ENCODE measurements around the gene SKA3.

SKA3 gene

DNA sequence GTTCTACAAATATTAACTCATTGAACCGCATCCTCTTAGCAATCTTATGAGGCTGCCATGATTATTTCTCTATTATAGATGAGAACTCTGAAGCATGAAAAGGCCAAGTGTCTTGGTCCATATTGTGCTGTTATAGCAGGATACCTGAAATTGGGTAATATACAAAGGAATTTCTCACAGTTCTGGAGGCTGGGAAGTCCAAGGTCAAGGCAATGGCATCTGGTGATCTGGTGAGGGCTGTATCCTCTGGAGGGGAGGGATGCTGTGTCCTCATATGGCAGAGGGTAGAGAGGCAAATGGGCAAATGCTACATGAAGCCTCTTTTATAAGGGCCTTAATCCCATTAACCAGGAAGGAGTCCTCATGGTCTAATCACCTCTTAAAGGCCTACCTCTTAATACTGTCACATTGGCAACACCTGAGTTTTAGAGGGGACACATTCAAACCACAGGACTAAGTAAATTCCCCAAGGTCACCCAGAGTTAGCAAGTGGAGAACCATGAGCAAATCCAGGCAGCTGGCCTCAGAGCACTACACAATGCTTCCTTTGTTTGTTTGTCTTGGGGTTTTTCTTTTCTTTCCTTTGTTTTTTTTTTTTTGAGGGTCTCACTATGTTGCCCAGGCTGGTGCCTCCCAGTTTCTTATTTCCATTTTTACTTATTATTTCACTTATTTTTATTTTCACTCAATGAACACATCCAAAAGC lies 59.1 kb downstream of the SKA3 start:
- no peak for TF ChIP-seq TEAD4 (IDR thresholded peaks at IDR 0.05)
- no peak for TF ChIP-seq FOXM1 (IDR thresholded peaks at IDR 0.05; ENCODE audit: borderline replicate concordance, low read depth)
- TF ChIP-seq EP300 (IDR thresholded peaks at IDR 0.05; ENCODE audit: borderline replicate concordance), result no peak
- TF ChIP-seq EGR1 (IDR thresholded peaks at IDR 0.05), result no peak
- TF ChIP-seq, protein P1, sequence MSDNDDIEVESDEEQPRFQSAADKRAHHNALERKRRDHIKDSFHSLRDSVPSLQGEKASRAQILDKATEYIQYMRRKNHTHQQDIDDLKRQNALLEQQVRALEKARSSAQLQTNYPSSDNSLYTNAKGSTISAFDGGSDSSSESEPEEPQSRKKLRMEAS (IDR thresholded peaks at IDR 0.05), result no peak
- no peak for TF ChIP-seq CREB1 (IDR thresholded peaks at IDR 0.05; ENCODE audit: low read depth)
- no peak for TF ChIP-seq NFIC (IDR thresholded peaks at IDR 0.05)
- no peak for TF ChIP-seq ZBTB7A (IDR thresholded peaks at IDR 0.05; ENCODE audit: low read depth)
- TF ChIP-seq TCF12 (IDR thresholded peaks at IDR 0.05; ENCODE audit: low read depth), result no peak
- no peak for TF ChIP-seq RAD21 (IDR thresholded peaks at IDR 0.05; ENCODE audit: low read depth)
- TF ChIP-seq, protein P2, sequence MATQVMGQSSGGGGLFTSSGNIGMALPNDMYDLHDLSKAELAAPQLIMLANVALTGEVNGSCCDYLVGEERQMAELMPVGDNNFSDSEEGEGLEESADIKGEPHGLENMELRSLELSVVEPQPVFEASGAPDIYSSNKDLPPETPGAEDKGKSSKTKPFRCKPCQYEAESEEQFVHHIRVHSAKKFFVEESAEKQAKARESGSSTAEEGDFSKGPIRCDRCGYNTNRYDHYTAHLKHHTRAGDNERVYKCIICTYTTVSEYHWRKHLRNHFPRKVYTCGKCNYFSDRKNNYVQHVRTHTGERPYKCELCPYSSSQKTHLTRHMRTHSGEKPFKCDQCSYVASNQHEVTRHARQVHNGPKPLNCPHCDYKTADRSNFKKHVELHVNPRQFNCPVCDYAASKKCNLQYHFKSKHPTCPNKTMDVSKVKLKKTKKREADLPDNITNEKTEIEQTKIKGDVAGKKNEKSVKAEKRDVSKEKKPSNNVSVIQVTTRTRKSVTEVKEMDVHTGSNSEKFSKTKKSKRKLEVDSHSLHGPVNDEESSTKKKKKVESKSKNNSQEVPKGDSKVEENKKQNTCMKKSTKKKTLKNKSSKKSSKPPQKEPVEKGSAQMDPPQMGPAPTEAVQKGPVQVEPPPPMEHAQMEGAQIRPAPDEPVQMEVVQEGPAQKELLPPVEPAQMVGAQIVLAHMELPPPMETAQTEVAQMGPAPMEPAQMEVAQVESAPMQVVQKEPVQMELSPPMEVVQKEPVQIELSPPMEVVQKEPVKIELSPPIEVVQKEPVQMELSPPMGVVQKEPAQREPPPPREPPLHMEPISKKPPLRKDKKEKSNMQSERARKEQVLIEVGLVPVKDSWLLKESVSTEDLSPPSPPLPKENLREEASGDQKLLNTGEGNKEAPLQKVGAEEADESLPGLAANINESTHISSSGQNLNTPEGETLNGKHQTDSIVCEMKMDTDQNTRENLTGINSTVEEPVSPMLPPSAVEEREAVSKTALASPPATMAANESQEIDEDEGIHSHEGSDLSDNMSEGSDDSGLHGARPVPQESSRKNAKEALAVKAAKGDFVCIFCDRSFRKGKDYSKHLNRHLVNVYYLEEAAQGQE (IDR thresholded peaks at IDR 0.05; ENCODE audit: low read depth), result no peak
- TF ChIP-seq TAF1 (IDR thresholded peaks at IDR 0.05; ENCODE audit: low read depth), result no peak
- no peak for TF ChIP-seq CEBPB (IDR thresholded peaks at IDR 0.05)
- TF ChIP-seq, protein P3, sequence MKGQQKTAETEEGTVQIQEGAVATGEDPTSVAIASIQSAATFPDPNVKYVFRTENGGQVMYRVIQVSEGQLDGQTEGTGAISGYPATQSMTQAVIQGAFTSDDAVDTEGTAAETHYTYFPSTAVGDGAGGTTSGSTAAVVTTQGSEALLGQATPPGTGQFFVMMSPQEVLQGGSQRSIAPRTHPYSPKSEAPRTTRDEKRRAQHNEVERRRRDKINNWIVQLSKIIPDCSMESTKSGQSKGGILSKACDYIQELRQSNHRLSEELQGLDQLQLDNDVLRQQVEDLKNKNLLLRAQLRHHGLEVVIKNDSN (IDR thresholded peaks at IDR 0.05), result no peak
- no peak for TF ChIP-seq YY1 (IDR thresholded peaks at IDR 0.05; ENCODE audit: low read depth)

DNA sequence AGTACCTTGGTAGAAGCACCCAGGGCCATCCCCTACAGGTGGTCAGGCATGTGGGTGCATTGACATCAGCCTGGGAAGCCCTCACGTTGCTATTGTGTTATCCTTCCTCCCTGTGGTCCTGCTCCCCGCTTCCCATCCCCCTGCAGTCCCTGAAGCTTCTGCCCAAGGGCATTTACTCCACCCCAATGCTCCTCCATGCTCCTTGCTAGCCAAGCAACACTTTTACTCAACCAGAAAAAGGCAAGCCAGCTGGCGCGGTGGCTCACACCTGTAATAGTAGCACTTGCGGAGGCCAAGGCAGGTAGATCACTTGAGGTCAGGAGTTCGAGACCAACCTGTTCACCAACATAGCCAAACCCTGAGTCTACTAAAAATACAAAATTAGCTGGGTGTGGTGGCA lies 60.2 kb downstream of the SKA3 start:
- no peak for TF ChIP-seq EGR1 (IDR thresholded peaks at IDR 0.05)
- no peak for TF ChIP-seq NFIC (IDR thresholded peaks at IDR 0.05)
- no peak for TF ChIP-seq CEBPB (IDR thresholded peaks at IDR 0.05)
- TF ChIP-seq RAD21 (IDR thresholded peaks at IDR 0.05; ENCODE audit: low read depth), result no peak
- TF ChIP-seq, protein P1 (IDR thresholded peaks at IDR 0.05), result no peak
- TF ChIP-seq TAF1 (IDR thresholded peaks at IDR 0.05; ENCODE audit: low read depth), result no peak
- no peak for TF ChIP-seq FOXM1 (IDR thresholded peaks at IDR 0.05; ENCODE audit: borderline replicate concordance, low read depth)
- no peak for TF ChIP-seq ZBTB7A (IDR thresholded peaks at IDR 0.05; ENCODE audit: low read depth)
- TF ChIP-seq, protein P3 (IDR thresholded peaks at IDR 0.05), result no peak
- TF ChIP-seq, protein P2 (IDR thresholded peaks at IDR 0.05; ENCODE audit: low read depth), result no peak
- TF ChIP-seq EP300 (IDR thresholded peaks at IDR 0.05; ENCODE audit: borderline replicate concordance), result no peak

DNA sequence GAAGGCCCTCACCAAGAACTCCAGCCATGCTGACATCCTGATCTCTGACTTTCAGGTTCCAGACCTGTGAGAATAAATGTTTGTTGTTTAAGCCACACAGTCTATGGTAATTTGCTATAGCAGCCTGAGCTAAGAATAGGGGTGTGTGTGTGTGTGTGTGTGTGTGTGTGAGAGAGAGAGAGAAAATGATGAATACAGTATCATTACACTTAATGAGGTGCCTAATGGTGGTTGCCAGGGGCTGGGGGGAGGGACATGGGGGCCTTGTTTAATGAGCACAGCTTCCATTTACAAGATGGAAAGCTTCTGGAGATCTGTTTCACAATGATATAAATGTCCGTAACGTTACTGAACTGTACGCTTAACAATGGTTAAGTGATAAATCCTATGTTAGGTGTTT lies 61.1 kb downstream of the SKA3 start:
- TF ChIP-seq NFIC (IDR thresholded peaks at IDR 0.05) (no peak), YY1 (IDR thresholded peaks at IDR 0.05; ENCODE audit: low read depth) (no peak), CEBPB (IDR thresholded peaks at IDR 0.05) (no peak), ZBTB7A (IDR thresholded peaks at IDR 0.05; ENCODE audit: low read depth) (no peak)

DNA sequence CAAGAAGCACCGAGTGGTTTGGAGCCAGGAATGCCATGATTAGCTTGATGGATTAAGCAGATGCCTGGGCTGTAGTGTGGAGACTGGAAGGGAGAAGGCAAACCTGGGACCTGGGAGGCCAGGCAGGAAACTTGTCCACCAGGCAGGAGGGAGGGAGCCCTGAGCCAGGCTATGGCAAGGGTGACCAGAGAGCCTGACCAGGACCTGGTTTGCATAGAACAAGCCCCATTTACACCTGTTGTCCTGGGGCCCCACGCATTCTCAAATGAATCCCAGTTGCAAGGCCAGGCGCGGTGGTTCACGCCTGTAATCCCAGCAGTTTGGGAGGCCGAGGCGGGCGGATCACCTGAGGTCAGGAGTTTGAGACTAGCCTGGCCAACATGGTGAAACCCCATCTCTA lies 64.8 kb downstream of the SKA3 start:
- TF ChIP-seq NFIC (IDR thresholded peaks at IDR 0.05) (no peak), TCF12 (IDR thresholded peaks at IDR 0.05; ENCODE audit: low read depth) (no peak), ZBTB7A (IDR thresholded peaks at IDR 0.05; ENCODE audit: low read depth) (no peak), TEAD4 (IDR thresholded peaks at IDR 0.05) (no peak), RAD21 (IDR thresholded peaks at IDR 0.05; ENCODE audit: low read depth) (no peak), YY1 (IDR thresholded peaks at IDR 0.05; ENCODE audit: low read depth) (no peak)
- TF ChIP-seq, protein P3 (IDR thresholded peaks at IDR 0.05), result no peak
- TF ChIP-seq, protein P1 (IDR thresholded peaks at IDR 0.05), result no peak

DNA sequence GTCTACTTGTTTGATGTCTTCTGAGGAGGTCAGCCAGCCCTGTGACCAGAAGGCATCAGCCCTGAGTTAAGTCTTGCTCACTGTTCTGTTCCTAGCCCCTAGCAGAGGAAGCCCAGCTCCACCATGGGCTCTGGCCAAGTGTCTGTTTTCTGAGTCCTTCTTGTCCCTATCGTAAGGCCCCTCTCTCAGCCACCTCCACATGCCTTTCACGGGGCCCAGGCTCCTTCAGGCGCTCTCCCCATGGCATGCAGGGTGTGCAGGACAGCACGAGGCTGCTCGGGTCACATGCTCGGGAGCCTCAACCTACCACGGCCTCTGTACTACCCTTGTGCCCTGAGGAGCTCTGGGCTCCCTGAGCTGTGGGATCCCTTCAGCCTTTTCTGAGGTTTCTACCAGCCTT lies 67.2 kb downstream of the SKA3 start:
- TF ChIP-seq EGR1 (IDR thresholded peaks at IDR 0.05), result no peak
- TF ChIP-seq CEBPB (IDR thresholded peaks at IDR 0.05), result no peak
- TF ChIP-seq, protein P1 (IDR thresholded peaks at IDR 0.05), result no peak
- TF ChIP-seq NFIC (IDR thresholded peaks at IDR 0.05), result no peak
- no peak for TF ChIP-seq RAD21 (IDR thresholded peaks at IDR 0.05; ENCODE audit: low read depth)
- TF ChIP-seq CREB1 (IDR thresholded peaks at IDR 0.05; ENCODE audit: low read depth), result no peak
- TF ChIP-seq, protein P3 (IDR thresholded peaks at IDR 0.05), result no peak
- TF ChIP-seq TAF1 (IDR thresholded peaks at IDR 0.05; ENCODE audit: low read depth), result no peak
- no peak for TF ChIP-seq ZBTB7A (IDR thresholded peaks at IDR 0.05; ENCODE audit: low read depth)
- TF ChIP-seq TCF12 (IDR thresholded peaks at IDR 0.05; ENCODE audit: low read depth), result no peak
- TF ChIP-seq FOXM1 (IDR thresholded peaks at IDR 0.05; ENCODE audit: borderline replicate concordance, low read depth), result no peak
- TF ChIP-seq YY1 (IDR thresholded peaks at IDR 0.05; ENCODE audit: low read depth), result no peak
- TF ChIP-seq EP300 (IDR thresholded peaks at IDR 0.05; ENCODE audit: borderline replicate concordance), result no peak
- no peak for TF ChIP-seq TEAD4 (IDR thresholded peaks at IDR 0.05)
- TF ChIP-seq, protein P2 (IDR thresholded peaks at IDR 0.05; ENCODE audit: low read depth), result no peak

Data from Ishikawa (cell line).